Thyroid gland (tissue), 4 donors: ENCODE measurements around the gene POU2F2.

Source experiments
- CTCF ChIP-seq, 6 experiments: fragments of 200-600 bp in 3 of 6; fragments of 450-650 bp in 3 of 6; sonication (generic) in 3 of 6; IDR thresholded peaks; one replicate each; pipeline ENCODE4 v1.5.1; 2016 to 2019; ENCODE audit warnings: antibody characterized with exemption in 6 of 6, mild to moderate bottlenecking in 2 of 6, inconsistent platforms in 1 of 6, moderate library complexity in 1 of 6
- POLR2A ChIP-seq, 2 donors: fragments of 450-650 bp; IDR thresholded peaks; one replicate each; pipeline ENCODE4 v1.6.1; 2017; ENCODE audit warnings: antibody characterized with exemption in 2 of 2, mild to moderate bottlenecking in 2 of 2, moderate library complexity in 1 of 2

- TF ChIP-seq CTCF (IDR thresholded peaks at IDR 0.05) (no peak), POLR2A (IDR thresholded peaks at IDR 0.05) (no peak)
These were observed 33.5 kb downstream of the POU2F2 start for GRCh38 chr19:42098781-42099180.
